T-helper 1 cell treated with Interleukin-12 subunit alpha and Interleukin-12 subunit beta and Interleukin-4 antibody, amounts not matched to agents 30 μg/mL and 1 μg/mL, for 36 hours (primary cell): ENCODE results near the gene ZFC3H1.

Experiments used
- H3K27ac Mint-ChIP-seq: one replicate; pipeline ENCODE4 v1.8.0; 2021; ENCODE audit warnings: mild to moderate bottlenecking, mixed read lengths
- H3K27me3 Mint-ChIP-seq: one replicate; pipeline ENCODE4 v1.8.0; 2021; ENCODE audit warnings: low read depth, mixed read lengths
- H3K36me3 Mint-ChIP-seq: one replicate; pipeline ENCODE4 v1.8.0; 2021; ENCODE audit warnings: low read depth, mixed read lengths
- H3K4me1 Mint-ChIP-seq: one replicate; pipeline ENCODE4 v1.8.0; 2021; ENCODE audit warnings: low read depth, mixed read lengths
- H3K4me3 Mint-ChIP-seq: one replicate; pipeline ENCODE4 v1.8.0; 2021; ENCODE audit warnings: mild to moderate bottlenecking, moderate library complexity, mixed read lengths
- H3K9me3 Mint-ChIP-seq: one replicate; pipeline ENCODE4 v1.8.0; 2021; ENCODE audit warnings: mixed read lengths

Gene ZFC3H1

GRCh38 chr12:71636704-71637115 lies 26.9 kb downstream of the ZFC3H1 start:
- H3K4me1 Mint-ChIP-seq, result peaks cover 11% of the 10 kb centered on the region
- no peaks in the 10 kb centered on the region for H3K27me3 Mint-ChIP-seq
- H3K4me3 Mint-ChIP-seq, result no peak overlapping the region
- peaks cover 39% of the 10 kb centered on the region for H3K36me3 Mint-ChIP-seq
- no peaks in the 10 kb centered on the region for H3K9me3 Mint-ChIP-seq
- H3K27ac Mint-ChIP-seq, result peak overlapping the region; percentile 22

GRCh38 chr12:71627438-71628002 lies 36.1 kb downstream of the ZFC3H1 start:
- Mint-ChIP-seq H3K27ac (no peak overlapping the region), H3K27me3 (no peaks in the 10 kb centered on the region), H3K4me3 (no peak overlapping the region), H3K4me1 (peaks cover 15% of the 10 kb centered on the region), H3K36me3 (peaks cover 54% of the 10 kb centered on the region), H3K9me3 (no peaks in the 10 kb centered on the region)

GRCh38 chr12:71626768-71627167 lies 36.9 kb downstream of the ZFC3H1 start:
- no peaks in the 10 kb centered on the region for H3K27me3 Mint-ChIP-seq
- H3K9me3 Mint-ChIP-seq, result no peaks in the 10 kb centered on the region
- peaks cover 54% of the 10 kb centered on the region for H3K36me3 Mint-ChIP-seq
- no peak overlapping the region for H3K27ac Mint-ChIP-seq
- H3K4me3 Mint-ChIP-seq, result no peak overlapping the region
- H3K4me1 Mint-ChIP-seq, result peaks cover 14% of the 10 kb centered on the region

- Mint-ChIP-seq H3K4me3 (peak overlapping the region; percentile 57), H3K4me1 (peaks cover 15% of the 10 kb centered on the region), H3K27ac (peak overlapping the region; percentile 66), H3K27me3 (no peaks in the 10 kb centered on the region), H3K36me3 (peaks cover 59% of the 10 kb centered on the region), H3K9me3 (no peaks in the 10 kb centered on the region)
Observed at GRCh38 chr12:71626098-71626497, 37.5 kb downstream of the ZFC3H1 start.

GRCh38 chr12:71625476-71625875 lies 38.2 kb downstream of the ZFC3H1 start:
- Mint-ChIP-seq H3K4me1 (peaks cover 20% of the 10 kb centered on the region), H3K4me3 (no peak overlapping the region), H3K36me3 (peaks cover 61% of the 10 kb centered on the region), H3K27ac (no peak overlapping the region), H3K27me3 (no peaks in the 10 kb centered on the region), H3K9me3 (no peaks in the 10 kb centered on the region)

- H3K27ac Mint-ChIP-seq, result no peak overlapping the region
Observed at GRCh38 chr12:71621938-71622337, 41.7 kb downstream of the ZFC3H1 start.

GRCh38 chr12:71610031-71610795 lies 53.4 kb downstream of the ZFC3H1 start:
- H3K27ac Mint-ChIP-seq, result peak overlapping the region; percentile 72
- H3K27me3 Mint-ChIP-seq, result no peaks in the 10 kb centered on the region
- peaks cover 11% of the 10 kb centered on the region for H3K4me1 Mint-ChIP-seq
- no peak overlapping the region for H3K4me3 Mint-ChIP-seq
- H3K36me3 Mint-ChIP-seq, result peaks cover 53% of the 10 kb centered on the region
- H3K9me3 Mint-ChIP-seq, result no peaks in the 10 kb centered on the region

More at GRCh38 chr12:71621938-71622337, 41.7 kb downstream of the ZFC3H1 start:
- H3K36me3 Mint-ChIP-seq, result peaks cover 64% of the 10 kb centered on the region
- H3K27me3 Mint-ChIP-seq, result no peaks in the 10 kb centered on the region
- no peaks in the 10 kb centered on the region for H3K9me3 Mint-ChIP-seq
- H3K4me3 Mint-ChIP-seq, result no peak overlapping the region
- peaks cover 18% of the 10 kb centered on the region for H3K4me1 Mint-ChIP-seq

GRCh38 chr12:71607494-71608330 lies 55.9 kb downstream of the ZFC3H1 start:
- Mint-ChIP-seq H3K36me3 (peaks cover 45% of the 10 kb centered on the region), H3K4me3 (no peak overlapping the region), H3K4me1 (peaks cover 11% of the 10 kb centered on the region), H3K27me3 (no peaks in the 10 kb centered on the region), H3K27ac (no peak overlapping the region), H3K9me3 (no peaks in the 10 kb centered on the region)

- Mint-ChIP-seq H3K27me3 (no peaks in the 10 kb centered on the region), H3K4me3 (no peak overlapping the region), H3K4me1 (peaks cover 3% of the 10 kb centered on the region), H3K27ac (no peak overlapping the region), H3K36me3 (peaks cover 28% of the 10 kb centered on the region), H3K9me3 (peaks cover 6% of the 10 kb centered on the region)
Observed at GRCh38 chr12:71605039-71605438, 58.6 kb downstream of the ZFC3H1 start.

- H3K27ac Mint-ChIP-seq, result no peak overlapping the region
Observed at GRCh38 chr12:71602761-71603577, 60.7 kb downstream of the ZFC3H1 start.

GRCh38 chr12:71601546-71601945 lies 62.1 kb downstream of the ZFC3H1 start:
- H3K9me3 Mint-ChIP-seq, result peaks cover 17% of the 10 kb centered on the region
- H3K27me3 Mint-ChIP-seq, result peaks cover 6% of the 10 kb centered on the region
- no peak overlapping the region for H3K27ac Mint-ChIP-seq
- peaks cover 5% of the 10 kb centered on the region for H3K36me3 Mint-ChIP-seq
- H3K4me3 Mint-ChIP-seq, result no peak overlapping the region
- no peaks in the 10 kb centered on the region for H3K4me1 Mint-ChIP-seq

More at GRCh38 chr12:71602761-71603577, 60.7 kb downstream of the ZFC3H1 start:
- H3K9me3 Mint-ChIP-seq, result peaks cover 17% of the 10 kb centered on the region
- peaks cover 17% of the 10 kb centered on the region for H3K36me3 Mint-ChIP-seq
- H3K27me3 Mint-ChIP-seq, result peaks cover 6% of the 10 kb centered on the region
- no peak overlapping the region for H3K4me3 Mint-ChIP-seq
- H3K4me1 Mint-ChIP-seq, result no peaks in the 10 kb centered on the region

- Mint-ChIP-seq H3K27me3 (peaks cover 12% of the 10 kb centered on the region), H3K4me1 (no peaks in the 10 kb centered on the region), H3K36me3 (no peaks in the 10 kb centered on the region), H3K9me3 (peaks cover 17% of the 10 kb centered on the region), H3K27ac (no peak overlapping the region), H3K4me3 (no peak overlapping the region)
Observed at GRCh38 chr12:71599210-71599609, 64.4 kb downstream of the ZFC3H1 start.

GRCh38 chr12:71594214-71594948 lies 69.3 kb downstream of the ZFC3H1 start:
- peaks cover 6% of the 10 kb centered on the region for H3K9me3 Mint-ChIP-seq
- H3K36me3 Mint-ChIP-seq, result no peaks in the 10 kb centered on the region
- no peaks in the 10 kb centered on the region for H3K4me1 Mint-ChIP-seq
- no peak overlapping the region for H3K4me3 Mint-ChIP-seq
- no peak overlapping the region for H3K27ac Mint-ChIP-seq
- H3K27me3 Mint-ChIP-seq, result peaks cover 26% of the 10 kb centered on the region
